Left lung (tissue), 10 donors: ENCODE data around the gene ZBTB20. TPM values are rescaled to one million over a fixed set of nuclear protein-coding genes. Genes with fewer than 3 reads are reported as not detected.

Experiments
- ATAC-seq: fragments of 200-7000 bp; cut with Tn5 transposase; one replicate; pipeline ENCODE4 v1.9.1; 2020; ENCODE audit warnings: moderate library complexity
- DNase-seq, 4 donors: peaks; one replicate each; pipeline ENCODE4 v3.0.0-alpha.2; 2013 to 2020
- H3K27ac ChIP-seq, 2 donors: fragments of 200-600 bp; sonication (generic) in 1 of 2; one replicate each; pipeline versions ENCODE4 v1.5.0 to v1.8.0; 2020 to 2021
- H3K27me3 ChIP-seq, 2 donors: fragments of 200-600 bp; sonication (generic) in 1 of 2; one replicate each; pipeline versions ENCODE4 v1.5.0 to v1.8.0; 2020 to 2021
- H3K36me3 ChIP-seq, 2 donors: fragments of 200-600 bp; sonication (generic) in 1 of 2; one replicate each; pipeline versions ENCODE4 v1.5.0 to v1.8.0; 2020 to 2021
- H3K4me1 ChIP-seq, 2 donors: fragments of 200-600 bp; one replicate each; pipeline ENCODE4 v1.8.0; 2021
- H3K4me3 ChIP-seq, 2 donors: fragments of 200-600 bp; sonication (generic) in 1 of 2; one replicate each; pipeline versions ENCODE4 v1.5.0 to v1.8.0; 2020 to 2021; ENCODE audit warnings: mild to moderate bottlenecking in 1 of 2
- H3K9me3 ChIP-seq, 2 donors: fragments of 200-600 bp; sonication (generic) in 1 of 2; one replicate each; pipeline versions ENCODE4 v1.5.0 to v1.8.0; 2020 to 2021
- CTCF ChIP-seq, 2 donors: fragments of 200-600 bp; sonication (generic) in 1 of 2; IDR thresholded peaks; one replicate each; pipeline versions ENCODE4 v1.5.0 to v1.8.0; 2021; ENCODE audit warnings: antibody characterized with exemption in 2 of 2
- intact Hi-C, 2 donors: fragments of 100-400 bp; cut with DNase I; formaldehyde crosslinking; loops; one replicate each; pipeline versions ENCODE4 v1.11.2 to v1.14.2; 2022
- polyA plus RNA-seq, 6 donors: library from polyadenylated mRNA; unstranded; fragments of 120-200 nt; gene quantifications; one replicate each; pipeline ENCODE4 v1.2.1, GENCODE V29; 2013; ENCODE audit not compliant: insufficient read length in 6 of 6
- total RNA-seq, 2 donors: library from RNA; stranded (reverse); fragmentation: NEBNext Ultra II Directional; extraction: Animal tissue kit (Norgen Biotek cat#: 25700); gene quantifications; one replicate each; pipeline ENCODE4 v1.2.1, GENCODE V29; 2021
- donor health status: DM: no; HTN: yes; CAD: no.
- donor health status: DM: no; HTN: no; CAD: no.

ZBTB20 gene
- total and polyA plus RNA-seq, 8 donors = 1.1 to 63.5 (median 6.0) TPM

DNA sequence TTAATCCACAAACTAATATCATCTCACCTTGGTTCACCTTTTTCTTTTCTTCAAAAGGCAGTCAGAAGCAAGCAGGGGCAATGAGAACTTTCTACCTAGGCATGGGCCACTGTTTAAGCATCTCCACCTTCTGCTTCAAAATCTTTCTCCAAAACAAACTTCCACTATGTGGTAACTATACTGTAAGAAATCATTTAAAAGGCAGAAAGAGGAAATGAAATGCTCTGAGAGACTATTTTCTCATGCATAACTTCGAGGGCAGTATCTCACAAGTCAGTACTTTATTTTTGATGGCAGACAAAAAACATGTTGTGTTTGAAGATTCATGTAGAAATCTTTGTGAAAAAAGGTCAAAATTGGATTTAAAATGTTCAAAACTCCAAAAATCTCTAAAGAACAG lies 419.7 kb downstream of the ZBTB20 start:
- intact Hi-C loops = no loop called here
- DNase-seq (no peak), ATAC-seq (no peak)
- Histone ChIP-seq H3K4me3 (no peak overlapping the region), H3K36me3 (no peaks in the 10 kb centered on the region), H3K27me3 (no peaks in the 10 kb centered on the region), H3K27ac (no peak overlapping the region), H3K9me3 (no peaks in the 10 kb centered on the region), H3K4me1 (no peaks in the 10 kb centered on the region)
- no peak for TF ChIP-seq CTCF (IDR thresholded peaks at IDR 0.05)

GRCh38 chr3:114725966-114726365 lies 421.1 kb downstream of the ZBTB20 start:
- DNase-seq (no peak), ATAC-seq (no peak)
- no peak overlapping the region for H3K27ac ChIP-seq
- no peaks in the 10 kb centered on the region for H3K36me3 ChIP-seq
- H3K27me3 ChIP-seq = no peaks in the 10 kb centered on the region
- no peak overlapping the region for H3K4me3 ChIP-seq
- TF ChIP-seq CTCF (IDR thresholded peaks at IDR 0.05) = no peak
- no peaks in the 10 kb centered on the region for H3K9me3 ChIP-seq
- H3K4me1 ChIP-seq = no peaks in the 10 kb centered on the region
- intact Hi-C loops = no loop called here

- no peaks in the 10 kb centered on the region for H3K9me3 ChIP-seq
- H3K4me3 ChIP-seq = no peak overlapping the region
- ATAC-seq (no peak), DNase-seq (no peak)
- H3K36me3 ChIP-seq = no peaks in the 10 kb centered on the region
- no peak overlapping the region for H3K27ac ChIP-seq
- intact Hi-C loops = no loop called here
- peaks cover 0 to 3% of the 10 kb centered on the region in 2 donors for H3K4me1 ChIP-seq
- H3K27me3 ChIP-seq = no peaks in the 10 kb centered on the region
- no peak for TF ChIP-seq CTCF (IDR thresholded peaks at IDR 0.05)
Observed at GRCh38 chr3:114722530-114722929, 424.6 kb downstream of the ZBTB20 start.

GRCh38 chr3:114721864-114722263 lies 425.2 kb downstream of the ZBTB20 start:
- H3K27me3 ChIP-seq = no peaks in the 10 kb centered on the region
- no peaks in the 10 kb centered on the region for H3K9me3 ChIP-seq
- TF ChIP-seq CTCF (IDR thresholded peaks at IDR 0.05) = no peak
- no peak for ATAC-seq
- no peaks in the 10 kb centered on the region for H3K36me3 ChIP-seq
- no peak for DNase-seq
- H3K27ac ChIP-seq = no peak overlapping the region
- H3K4me1 ChIP-seq = peaks cover 0 to 3% of the 10 kb centered on the region in 2 donors
- intact Hi-C loops = no loop called here
- H3K4me3 ChIP-seq = no peak overlapping the region

GRCh38 chr3:114721209-114721608 lies 425.9 kb downstream of the ZBTB20 start:
- TF ChIP-seq CTCF (IDR thresholded peaks at IDR 0.05) = no peak
- Histone ChIP-seq H3K36me3 (no peaks in the 10 kb centered on the region), H3K27me3 (no peaks in the 10 kb centered on the region), H3K4me3 (no peak overlapping the region), H3K27ac (no peak overlapping the region), H3K9me3 (no peaks in the 10 kb centered on the region), H3K4me1 (peaks cover 0 to 3% of the 10 kb centered on the region in 2 donors)
- no peak for DNase-seq
- no peak for ATAC-seq
- intact Hi-C loops = no loop called here
